Fibroblast of lung (primary cell): ENCODE data around the gene FASTK. TPM values are rescaled to one million over a fixed set of nuclear protein-coding genes. Genes with fewer than 3 reads are reported as not detected.
"Not testable (repeated sequence)": the region's sequence is repeated elsewhere in the genome, so short reads cannot be mapped to it uniquely, and the experiment has no call there.

Experiments used
- DNase-seq, 2 donors: peaks; one replicate each; pipeline versions ENCODE4 v3.0.0 to v3.0.0-alpha.2; 2010; ENCODE audit warnings: low read depth in 2 of 2
- H2AFZ ChIP-seq: 2 replicates; pipeline ENCODE4 v1.5.1; 2012; ENCODE audit warnings: low read length, control low read depth, inconsistent platforms
- H3K27ac ChIP-seq: 2 replicates; pipeline ENCODE4 v1.5.1; 2011; ENCODE audit warnings: low read length, control low read depth; ENCODE audit not compliant: insufficient read depth
- H3K27me3 ChIP-seq: 2 replicates; pipeline ENCODE4 v1.5.1; 2011; ENCODE audit warnings: mild to moderate bottlenecking, low read length; ENCODE audit not compliant: control insufficient read depth, insufficient read depth
- H3K36me3 ChIP-seq: 2 replicates; pipeline ENCODE4 v1.5.1; 2011; ENCODE audit warnings: low read length; ENCODE audit not compliant: control insufficient read depth, insufficient read depth
- H3K4me1 ChIP-seq: 2 replicates; pipeline ENCODE4 v1.5.1; 2011; ENCODE audit warnings: low read length; ENCODE audit not compliant: control insufficient read depth, insufficient read depth; ENCODE audit errors: extremely low read depth
- H3K4me2 ChIP-seq: 2 replicates; pipeline ENCODE4 v1.5.1; 2011; ENCODE audit warnings: low read length, control low read depth; ENCODE audit not compliant: insufficient read depth; ENCODE audit errors: extremely low read depth
- H3K4me3 ChIP-seq, 4 experiments: fragments of 200-600 bp in 1 of 4; sonication (generic) in 1 of 4; replicated peaks in 1 of 4; 2 replicates each; pipeline ENCODE4 v1.5.1; 2011 to 2016; ENCODE audit warnings: low read length in 4 of 4, low read depth in 3 of 4, mild to moderate bottlenecking in 3 of 4, control low read depth in 2 of 4, inconsistent platforms in 1 of 4, mixed read lengths in 1 of 4; ENCODE audit not compliant: insufficient read depth in 1 of 4; ENCODE audit errors: control extremely low read depth in 1 of 4
- H3K79me2 ChIP-seq: 2 replicates; pipeline ENCODE4 v1.5.1; 2012; ENCODE audit warnings: mild to moderate bottlenecking, low read length, inconsistent platforms; ENCODE audit not compliant: control insufficient read depth, insufficient read depth
- H3K9ac ChIP-seq: 2 replicates; pipeline ENCODE4 v1.5.1; 2011; ENCODE audit warnings: mild to moderate bottlenecking, low read length, control low read depth; ENCODE audit not compliant: insufficient read depth
- H3K9me3 ChIP-seq: 2 replicates; pipeline ENCODE4 v1.5.1; 2012; ENCODE audit warnings: low read depth, low read length; ENCODE audit not compliant: control insufficient read depth, insufficient read depth
- H4K20me1 ChIP-seq: 2 replicates; pipeline ENCODE4 v1.5.1; 2011; ENCODE audit warnings: low read length; ENCODE audit not compliant: control insufficient read depth, insufficient read depth; ENCODE audit errors: extremely low read depth
- CTCF ChIP-seq, 2 donors: IDR thresholded peaks in 1 of 2; conservative IDR thresholded peaks in 1 of 2; 1 replicate in 1 of 2; 2 replicates in 1 of 2; pipeline ENCODE4 v1.5.1; 2011 to 2012; ENCODE audit warnings: low read length in 2 of 2, control low read depth in 1 of 2, inconsistent platforms in 1 of 2, low read depth in 1 of 2, mild to moderate bottlenecking in 1 of 2
- EZH2 ChIP-seq: IDR thresholded peaks from 2 replicates; pipeline ENCODE4 v1.5.1; 2012; ENCODE audit warnings: low read length, control low read depth, mild to moderate bottlenecking; ENCODE audit errors: missing control alignments
- polyA plus RNA-seq, 2 donors: library from polyadenylated mRNA; depleted of rRNA in 1 of 2; stranded (reverse) in 1 of 2; unstranded in 1 of 2; fragments of >200 nt; gene quantifications; 2 replicates each; pipeline ENCODE4 v1.2.1, GENCODE V29; 2011 to 2012; ENCODE audit warnings: missing spikeins in 1 of 2
- total RNA-seq: library from RNA; depleted of rRNA; stranded (reverse); fragments of >200 nt; gene quantifications from 2 replicates; pipeline ENCODE4 v1.2.1, GENCODE V29; 2014

Gene FASTK
- total and polyA plus RNA-seq, 2 donors (not counting 1 experiment from before 2014, with no cell fraction given) = 33.8 to 69.5 TPM

GRCh38 chr7:151043959-151044358 lies 36.6 kb downstream of the FASTK start:
- no peaks in the 10 kb centered on the region for H3K9me3 ChIP-seq
- no peaks in the 10 kb centered on the region for H3K27me3 ChIP-seq
- H3K4me2 ChIP-seq = no peak overlapping the region
- no peaks in the 10 kb centered on the region for H4K20me1 ChIP-seq
- H3K4me3 ChIP-seq = no peak overlapping the region
- peaks cover 14% of the 10 kb centered on the region for H3K4me1 ChIP-seq
- no peak overlapping the region for H3K9ac ChIP-seq
- no peak overlapping the region for H2AFZ ChIP-seq
- DNase-seq = no peak
- H3K79me2 ChIP-seq = no peaks in the 10 kb centered on the region
- no peak overlapping the region for H3K27ac ChIP-seq
- TF ChIP-seq CTCF (conservative IDR thresholded peaks at IDR 0.05 in 1 of 2, IDR thresholded peaks at IDR 0.05 in 1 of 2; ENCODE audit: low read depth in 1 of 2, low read length in 2 of 2) (no peak), EZH2 (no peak)
- H3K36me3 ChIP-seq = peaks cover 3% of the 10 kb centered on the region

- H2AFZ ChIP-seq, H3K27me3 ChIP-seq, H3K79me2 ChIP-seq, H3K9ac ChIP-seq, H3K27ac ChIP-seq, H4K20me1 ChIP-seq, H3K4me3 ChIP-seq, H3K4me2 ChIP-seq, DNase-seq, H3K36me3 ChIP-seq, H3K9me3 ChIP-seq: not testable (repeated sequence)
- H3K4me1 ChIP-seq = peaks cover 19% of the 10 kb centered on the region
These were observed 37.2 kb downstream of the FASTK start for GRCh38 chr7:151043449-151043848.

DNA sequence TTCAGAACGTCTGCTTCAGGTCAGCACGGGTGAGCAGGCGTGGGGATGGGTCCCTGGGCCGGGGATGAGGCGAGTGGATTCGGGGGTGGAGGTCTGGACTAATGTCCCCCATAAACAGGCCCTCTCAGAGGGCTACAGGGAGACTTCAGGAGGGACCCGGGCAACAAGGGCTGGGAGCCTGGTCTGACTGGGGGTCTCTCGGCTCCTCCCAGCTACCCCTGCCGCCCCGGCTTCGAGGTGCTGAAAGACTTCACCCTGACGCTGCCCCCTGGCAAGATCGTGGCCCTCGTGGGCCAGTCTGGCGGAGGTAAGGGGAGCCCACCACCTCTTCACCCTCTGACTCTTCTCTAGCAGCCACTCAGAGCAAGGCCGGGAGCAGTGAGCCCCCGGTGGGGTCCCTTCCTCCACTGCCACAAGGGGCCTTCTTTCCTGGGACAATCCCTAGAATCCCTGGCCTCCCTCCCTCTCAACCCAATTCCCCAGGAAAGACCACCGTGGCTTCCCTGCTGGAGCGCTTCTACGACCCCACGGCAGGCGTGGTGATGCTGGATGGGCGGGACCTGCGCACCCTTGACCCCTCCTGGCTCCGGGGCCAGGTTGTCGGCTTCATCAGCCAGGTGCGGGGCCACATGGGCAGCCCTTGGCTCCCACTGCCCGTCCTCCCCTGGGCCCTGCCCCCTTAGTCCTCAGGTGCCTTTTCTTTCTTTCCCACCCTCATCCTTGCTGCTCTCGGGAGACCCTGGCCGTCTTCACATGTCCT lies 39.8 kb downstream of the FASTK start:
- peaks cover 14% of the 10 kb centered on the region for H3K36me3 ChIP-seq
- H3K4me1 ChIP-seq = peaks cover 20% of the 10 kb centered on the region
- no peak for DNase-seq
- H3K9me3 ChIP-seq = no peaks in the 10 kb centered on the region
- no peak overlapping the region for H2AFZ ChIP-seq
- H3K27ac ChIP-seq = no peak overlapping the region
- no peak for TF ChIP-seq CTCF (conservative IDR thresholded peaks at IDR 0.05 in 1 of 2, IDR thresholded peaks at IDR 0.05 in 1 of 2; ENCODE audit: low read depth in 1 of 2, low read length in 2 of 2)
- TF ChIP-seq EZH2 = no peak
- H4K20me1 ChIP-seq = no peaks in the 10 kb centered on the region
- H3K79me2 ChIP-seq = no peaks in the 10 kb centered on the region
- no peak overlapping the region for H3K4me3 ChIP-seq
- no peak overlapping the region for H3K4me2 ChIP-seq
- no peak overlapping the region for H3K9ac ChIP-seq
- H3K27me3 ChIP-seq = no peaks in the 10 kb centered on the region
